Activated CD8-positive, alpha-beta memory T cell treated with anti-CD3 and anti-CD28 coated beads for 1 hour (primary cell): ENCODE results near the gene CCSER1.
"Not testable (repeated sequence)": the region's sequence is repeated elsewhere in the genome, so short reads cannot be mapped to it uniquely, and the experiment has no call there.

Experiments
- DNase-seq, 2 donors: peaks; one replicate each; pipeline ENCODE4 v3.0.0-alpha.2; 2020; ENCODE audit warnings: low read depth in 1 of 2; ENCODE audit errors: extremely low read depth in 1 of 2

CCSER1 gene

DNA sequence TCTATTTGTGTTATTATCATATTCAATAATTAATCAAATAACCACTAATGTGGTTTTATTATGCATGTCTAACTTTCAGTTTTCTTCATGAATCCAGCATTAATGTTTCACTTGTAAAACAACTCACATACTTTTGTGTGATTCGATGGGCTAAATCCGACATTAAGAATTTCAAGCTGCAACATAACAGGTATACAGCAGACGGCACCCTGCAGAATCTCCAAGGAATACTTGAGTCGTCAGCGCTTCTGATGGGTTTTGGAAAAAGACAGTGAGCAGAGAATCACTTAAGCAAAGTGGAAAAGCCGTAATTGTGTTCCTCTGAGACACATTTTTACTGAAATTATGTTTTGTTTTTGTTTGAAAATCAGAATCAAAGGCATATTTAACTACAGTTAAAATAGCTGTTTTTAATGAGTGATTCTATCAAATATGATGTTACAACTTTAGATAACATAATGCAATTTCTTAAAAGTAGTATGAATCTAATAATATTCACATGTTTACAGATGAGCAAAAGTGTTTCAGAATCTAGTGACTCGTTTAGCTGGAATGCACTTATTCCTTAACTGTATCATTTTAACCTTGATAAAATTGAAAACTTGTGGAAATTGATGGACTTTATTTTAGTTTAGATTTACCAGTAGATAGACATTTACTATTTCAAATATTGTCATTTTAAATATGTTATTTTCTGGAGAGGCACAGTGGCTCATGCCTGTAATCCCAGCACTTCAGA is 514.8 kb downstream of the CCSER1 start:
- no peak for DNase-seq

DNA sequence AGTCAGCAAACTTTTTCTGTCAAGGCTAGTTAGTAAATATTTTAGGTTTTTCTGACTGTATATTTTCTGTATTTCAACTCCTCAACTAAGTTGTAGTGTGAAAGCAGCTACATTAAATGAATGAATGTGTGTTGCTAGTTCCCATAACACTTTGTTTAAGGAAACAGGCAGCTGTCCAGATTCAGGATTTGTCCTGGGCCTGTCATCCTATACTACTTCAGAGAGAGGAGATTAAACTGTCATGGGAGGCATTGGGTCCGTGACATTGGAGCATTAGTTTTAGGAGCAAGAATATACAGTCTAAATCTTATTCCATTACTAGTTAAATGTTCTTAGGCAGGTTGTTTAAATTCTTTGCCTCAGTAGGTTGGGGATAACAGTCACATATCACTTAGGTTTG is 516.0 kb downstream of the CCSER1 start:
- DNase-seq = no peak

DNA sequence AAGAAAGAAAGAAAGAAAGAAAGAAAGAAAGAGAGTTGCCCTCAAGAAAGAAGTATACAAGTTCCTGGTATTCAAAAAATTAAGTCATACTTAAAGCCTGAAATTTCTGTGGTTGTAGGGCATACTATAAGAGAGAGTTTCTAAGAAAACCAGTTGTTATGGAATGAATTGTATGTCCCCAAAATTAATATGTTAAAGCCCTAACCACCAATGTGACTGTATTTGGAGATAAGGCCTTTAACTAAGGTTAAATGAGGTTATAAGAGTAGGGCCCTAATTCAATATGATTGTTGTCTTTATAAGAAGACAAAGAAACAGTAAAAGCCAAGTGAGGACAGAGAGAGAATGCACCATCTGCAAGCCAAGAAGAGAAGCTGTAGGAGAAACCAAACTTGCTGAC is 521.1 kb downstream of the CCSER1 start:
- no peak for DNase-seq

DNA sequence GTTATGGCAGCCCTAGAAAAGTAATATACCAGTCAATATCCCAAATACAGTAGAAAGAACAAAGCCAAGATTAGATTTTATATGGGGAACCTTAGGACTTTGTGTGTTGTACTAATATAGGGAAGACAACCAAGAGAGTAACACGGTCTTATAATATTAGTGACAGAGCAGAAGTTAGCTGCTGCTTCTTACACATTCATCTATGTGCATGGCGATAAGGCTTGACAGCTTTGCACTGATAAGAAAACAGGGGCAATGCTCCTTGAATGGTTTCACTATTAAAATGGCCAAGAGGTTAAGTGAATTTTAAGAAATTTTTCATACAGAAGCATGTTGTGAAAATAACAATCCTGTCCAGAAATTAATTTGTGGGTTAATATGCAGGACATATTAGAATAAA is 521.6 kb downstream of the CCSER1 start:
- DNase-seq = no peak

DNA sequence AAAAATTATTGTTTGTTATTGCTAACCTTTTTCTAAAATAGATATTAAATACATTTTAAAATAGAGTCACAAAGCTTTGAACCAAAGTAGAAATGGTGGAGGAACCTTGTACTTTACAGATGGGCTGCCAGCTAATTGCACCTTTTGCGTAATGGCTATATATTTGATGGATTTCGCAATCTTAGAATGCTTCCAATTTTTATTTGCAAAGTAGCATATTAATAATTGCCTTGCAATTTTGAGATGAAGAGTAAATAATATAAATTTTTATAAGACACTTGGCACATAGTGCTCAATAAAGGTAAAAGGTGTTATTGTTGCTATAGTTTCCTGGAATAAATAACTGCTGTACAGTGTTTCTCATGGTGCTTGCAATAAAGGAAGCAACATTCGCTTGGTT is 533.5 kb downstream of the CCSER1 start:
- DNase-seq = no peak

DNA sequence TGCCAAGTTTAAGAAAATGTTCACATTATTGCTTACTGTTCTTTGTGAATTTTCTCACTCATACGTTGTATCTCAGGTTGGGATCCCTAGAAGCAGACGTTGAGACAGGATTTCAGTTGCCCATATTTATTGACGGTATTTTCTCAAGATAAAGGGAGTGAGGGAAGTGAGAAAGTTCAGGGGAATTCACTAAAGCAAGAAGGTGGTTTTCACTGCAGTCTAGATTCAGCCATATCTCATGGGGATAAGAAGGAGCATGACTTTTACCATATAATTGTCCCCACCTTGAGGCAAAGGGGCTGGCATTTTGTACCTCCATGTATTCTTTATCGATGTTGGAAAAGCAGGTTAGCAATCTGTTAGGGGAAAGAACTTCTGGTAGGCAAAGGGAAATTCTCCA is 543.0 kb downstream of the CCSER1 start:
- no peak for DNase-seq

DNA sequence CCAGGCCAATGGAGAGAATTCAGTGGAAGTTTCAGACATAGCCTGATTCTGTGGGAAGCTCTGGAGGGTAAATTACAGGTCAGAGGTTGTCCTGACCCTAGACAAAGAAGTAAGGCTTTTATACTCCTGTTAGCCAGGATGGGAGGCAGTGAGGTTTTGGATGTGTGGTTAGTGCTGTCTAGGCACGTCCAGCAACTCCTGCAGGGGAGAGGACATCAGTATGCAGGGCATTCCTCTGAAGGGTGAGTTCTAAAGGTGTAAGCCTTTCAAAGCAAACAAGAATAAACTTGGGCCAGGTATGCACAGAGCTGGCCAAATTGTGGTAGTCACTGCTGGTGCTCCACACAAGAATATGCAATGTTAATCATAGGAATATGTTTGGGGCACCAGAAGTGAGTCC is 562.5 kb downstream of the CCSER1 start:
- DNase-seq = no peak

DNA sequence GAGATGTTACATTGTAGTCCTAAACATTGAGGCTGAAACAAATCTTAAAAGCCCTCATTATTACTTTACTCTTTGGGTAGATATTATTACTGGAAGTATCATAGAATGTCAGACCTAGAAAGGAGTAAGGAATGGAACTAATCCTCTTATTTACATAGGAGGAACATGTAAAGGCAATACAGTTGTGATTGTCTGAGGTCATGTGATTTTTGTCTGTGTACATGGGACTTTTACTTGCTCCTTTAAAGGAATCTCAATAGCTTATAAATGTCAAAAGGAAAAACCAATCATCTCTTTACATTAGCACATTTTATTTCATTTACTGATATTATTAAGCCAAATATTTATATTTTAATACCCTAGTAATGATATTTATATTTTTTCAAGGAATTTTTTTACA is 568.2 kb downstream of the CCSER1 start:
- no peak for DNase-seq

DNA sequence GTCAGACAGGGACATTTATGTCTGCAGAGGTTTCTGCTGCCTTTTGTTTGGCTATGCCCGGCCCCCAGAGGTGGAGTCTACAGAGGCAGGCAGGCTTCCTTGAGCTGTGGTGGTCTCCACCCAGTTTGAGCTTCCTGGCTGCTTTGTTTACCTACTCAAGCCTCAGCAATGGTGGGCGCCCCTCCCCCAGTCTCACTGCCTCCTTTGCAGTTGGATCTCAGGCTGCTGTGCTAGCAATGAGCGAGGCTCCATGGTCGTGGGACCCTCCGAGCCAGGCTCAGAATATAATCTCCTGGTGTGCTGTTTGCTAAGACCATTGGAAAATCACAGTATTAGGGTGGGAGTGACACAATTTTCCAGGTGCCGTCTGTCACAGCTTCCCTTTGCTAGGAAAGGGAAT is 578.3 kb downstream of the CCSER1 start:
- not testable (repeated sequence) for DNase-seq

DNA sequence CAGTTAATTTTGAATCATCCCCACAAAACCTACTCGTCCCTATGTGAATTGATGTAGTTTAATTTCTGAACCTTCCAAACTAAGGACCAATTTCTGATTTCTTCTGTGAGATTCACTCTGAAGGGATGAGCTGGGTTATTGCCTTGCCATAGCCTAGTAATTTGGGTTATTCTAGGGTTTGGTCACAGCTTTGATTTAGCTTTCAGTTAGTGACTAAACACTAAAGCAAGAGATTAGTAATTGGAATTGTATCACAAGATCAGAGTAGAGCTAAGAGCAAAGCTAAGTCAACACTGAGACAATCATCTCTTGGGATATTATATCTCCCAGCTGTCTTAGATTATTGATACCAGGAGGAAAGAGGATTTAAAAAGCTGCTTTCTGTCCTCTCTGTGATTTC is 588.0 kb downstream of the CCSER1 start:
- no peak for DNase-seq

DNA sequence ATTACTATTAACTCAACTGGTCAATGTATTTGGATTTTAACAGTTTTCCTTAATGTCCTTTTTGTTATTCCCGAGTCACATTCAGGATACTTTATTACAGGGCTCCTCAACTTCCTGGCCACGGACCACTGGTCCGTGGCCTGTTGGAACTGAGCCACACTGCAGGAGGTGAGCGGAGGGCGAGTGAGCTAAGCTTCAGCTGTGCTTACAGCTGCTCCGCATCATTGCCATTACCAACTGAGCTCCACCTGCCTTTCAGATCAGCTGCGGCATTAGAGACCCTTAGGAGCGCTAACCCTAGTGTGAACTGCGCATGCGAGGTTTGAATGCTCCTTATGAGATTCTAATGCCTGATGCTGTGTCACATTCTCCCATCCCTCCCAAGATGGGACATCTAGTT is 591.7 kb downstream of the CCSER1 start:
- DNase-seq = no peak

DNA sequence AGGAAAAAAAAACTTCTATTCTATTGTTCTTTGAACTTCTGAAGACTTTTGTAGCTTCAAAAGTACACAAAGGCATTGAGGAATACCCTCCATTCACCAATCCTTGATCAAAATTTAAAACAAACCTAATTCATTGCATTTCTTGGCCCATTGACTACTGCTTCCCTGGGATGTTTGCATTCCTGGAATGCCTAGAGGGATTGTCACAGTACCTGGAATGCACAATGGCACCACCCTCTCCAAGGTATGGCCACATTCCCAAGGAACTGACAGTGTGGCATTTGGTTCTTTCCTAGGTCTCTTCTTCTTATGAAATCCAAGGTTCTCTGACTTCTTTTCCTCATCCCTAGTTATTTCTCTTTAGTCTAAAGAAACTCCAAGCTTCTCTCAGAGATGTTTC is 600.7 kb downstream of the CCSER1 start:
- no peak for DNase-seq

DNA sequence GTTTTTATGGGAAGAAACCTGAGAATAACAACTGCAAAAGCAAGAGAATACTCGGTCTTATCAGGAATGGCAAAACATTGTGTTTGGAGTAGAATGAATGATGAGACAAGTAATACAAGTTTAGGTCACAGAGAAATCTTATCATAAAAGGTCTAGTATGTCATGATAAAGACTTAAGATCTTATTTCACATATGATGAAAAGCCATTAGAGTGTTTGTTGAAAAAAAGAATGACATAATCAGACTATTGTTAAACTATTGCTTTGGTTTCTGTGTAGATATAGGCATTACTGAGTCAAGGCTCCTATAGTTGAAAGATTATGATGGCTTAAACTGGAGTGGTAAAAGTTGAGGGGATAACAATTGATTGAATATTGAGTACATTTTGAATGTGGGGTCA is 603.6 kb downstream of the CCSER1 start:
- no peak for DNase-seq

DNA sequence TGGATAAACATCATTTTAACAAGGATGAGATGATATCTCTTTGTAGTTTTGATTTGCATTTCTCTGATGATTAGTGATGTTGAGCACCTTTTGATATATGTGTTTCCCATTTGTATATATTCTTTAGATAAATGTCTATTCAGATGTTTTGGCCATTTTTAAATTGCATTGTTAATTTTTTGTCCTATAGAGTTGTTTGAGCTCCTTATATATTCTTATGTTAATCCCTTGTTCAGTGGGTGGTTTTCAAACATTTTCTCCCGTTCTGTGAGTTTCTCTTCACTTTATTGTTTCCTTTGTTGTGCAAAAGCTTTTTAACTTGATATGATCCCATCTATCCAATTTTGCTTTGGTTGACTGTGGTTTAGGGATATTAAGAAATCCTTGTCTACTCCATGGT is 606.0 kb downstream of the CCSER1 start:
- DNase-seq = no peak

DNA sequence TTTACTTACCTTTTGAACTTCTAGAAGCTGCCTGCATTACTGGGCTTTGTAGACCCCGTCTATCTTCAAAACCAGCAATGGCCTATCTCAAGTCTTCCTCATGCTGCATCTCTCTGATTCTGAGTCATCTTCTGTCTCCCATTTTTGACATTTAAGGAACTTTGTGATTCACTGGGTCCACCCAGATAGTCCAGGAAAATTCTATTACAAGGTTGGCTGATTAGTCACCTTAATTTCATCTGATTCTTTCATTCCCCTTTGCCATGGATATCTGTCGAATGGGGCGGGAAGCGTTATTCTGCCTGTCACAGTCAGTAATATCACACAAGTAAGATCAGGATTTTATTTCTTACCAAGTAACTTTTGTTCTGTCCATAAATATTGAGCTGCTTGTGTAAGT is 618.0 kb downstream of the CCSER1 start:
- DNase-seq = no peak

DNA sequence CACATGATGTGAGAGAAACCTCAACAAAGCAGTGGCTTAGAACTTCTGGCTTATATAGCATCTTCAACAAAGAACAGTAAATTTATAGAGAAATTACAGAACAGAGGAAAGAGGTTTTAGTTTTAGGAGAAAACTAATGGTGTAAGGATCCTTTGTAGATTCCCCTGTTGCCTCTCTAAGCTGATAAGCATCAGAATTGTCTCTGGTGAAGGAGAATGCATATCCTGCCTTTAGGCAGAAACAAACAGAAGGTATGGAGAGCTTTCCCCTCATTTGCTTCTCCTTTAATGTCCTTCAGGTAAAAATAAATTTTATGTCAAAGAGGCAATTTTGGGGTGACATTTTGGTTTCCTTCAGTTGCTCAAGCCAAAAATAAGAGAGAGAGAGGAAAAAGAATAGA is 625.9 kb downstream of the CCSER1 start:
- no peak for DNase-seq

DNA sequence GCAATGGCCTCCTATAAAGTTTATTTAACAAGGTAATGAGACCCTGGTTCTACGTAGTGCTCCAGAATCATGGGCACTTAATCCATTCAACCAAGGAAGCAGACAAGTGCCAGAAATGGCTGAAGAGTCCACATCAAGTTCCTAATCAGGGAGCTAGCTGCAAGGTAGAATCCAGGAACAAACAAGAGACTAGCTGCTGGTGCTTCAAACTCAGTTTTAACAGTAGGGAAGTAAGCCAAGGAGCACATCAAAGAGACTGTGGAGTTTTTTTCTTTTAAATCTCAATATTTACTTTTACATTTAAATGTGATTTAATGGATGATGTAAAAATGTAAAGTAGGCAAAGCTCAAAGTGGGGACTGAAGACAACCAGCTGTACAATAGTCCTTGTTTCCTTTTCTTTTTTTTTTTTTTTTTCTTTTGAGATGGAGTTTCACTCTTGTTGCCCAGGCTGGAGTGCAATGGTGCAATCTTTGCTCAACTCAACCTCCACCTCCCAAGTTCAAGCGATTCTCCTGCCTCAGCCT is 630.4 kb downstream of the CCSER1 start:
- no peak for DNase-seq

DNA sequence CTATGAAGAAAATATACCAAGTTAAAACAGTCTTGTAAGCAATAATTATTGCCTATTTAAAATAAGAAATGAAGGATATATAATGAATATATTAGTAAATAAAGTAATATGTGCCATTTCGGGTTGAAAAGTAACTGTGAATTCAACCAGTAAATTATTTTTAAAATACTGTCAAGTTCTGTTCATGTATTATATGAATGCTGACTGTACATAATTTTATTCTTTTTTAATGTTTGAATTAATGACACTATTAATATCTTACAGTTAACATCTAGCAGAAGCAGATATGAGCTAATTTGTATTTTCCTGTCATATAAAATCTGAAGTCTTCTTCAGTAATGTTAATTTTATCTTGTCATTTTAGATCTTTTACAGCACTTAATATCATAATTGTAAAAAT is 632.9 kb downstream of the CCSER1 start:
- no peak for DNase-seq

DNA sequence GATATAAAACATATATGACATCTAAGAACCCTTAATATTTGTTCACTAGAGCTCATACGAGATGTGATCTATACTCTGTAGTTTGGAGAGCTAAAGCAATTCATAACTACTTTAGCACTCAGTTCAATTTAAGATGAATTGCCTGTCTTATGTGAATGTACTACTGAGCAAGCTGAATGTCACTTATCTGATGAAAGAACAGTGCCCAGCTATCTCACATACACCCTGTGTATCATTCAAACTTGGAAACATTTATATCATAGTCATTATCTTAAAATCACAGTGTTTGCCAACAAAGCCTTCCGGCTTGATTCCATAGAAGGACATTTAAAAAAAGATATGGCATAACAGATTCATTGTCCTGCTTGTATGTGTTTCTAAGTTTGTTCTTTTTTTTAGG is 639.6 kb downstream of the CCSER1 start:
- DNase-seq = no peak

DNA sequence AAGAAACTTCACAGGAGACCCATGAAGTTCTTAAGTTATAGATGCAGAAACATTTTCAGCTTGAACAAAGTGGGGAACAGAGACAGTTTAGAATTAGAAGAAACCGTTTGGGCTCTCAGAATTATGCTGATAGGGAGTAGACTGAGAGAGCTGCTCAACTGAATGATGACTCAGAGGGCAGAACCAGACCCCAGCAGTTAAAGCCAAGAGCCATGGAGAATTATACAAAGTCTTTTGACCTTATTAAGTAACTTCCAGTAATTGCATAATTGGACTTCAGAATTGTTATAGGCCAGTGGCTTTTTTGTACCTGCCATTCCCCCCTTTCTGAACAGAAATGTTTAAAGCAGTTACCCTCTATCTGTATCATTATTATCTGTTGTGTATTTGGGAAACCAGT is 642.1 kb downstream of the CCSER1 start:
- DNase-seq = no peak

DNA sequence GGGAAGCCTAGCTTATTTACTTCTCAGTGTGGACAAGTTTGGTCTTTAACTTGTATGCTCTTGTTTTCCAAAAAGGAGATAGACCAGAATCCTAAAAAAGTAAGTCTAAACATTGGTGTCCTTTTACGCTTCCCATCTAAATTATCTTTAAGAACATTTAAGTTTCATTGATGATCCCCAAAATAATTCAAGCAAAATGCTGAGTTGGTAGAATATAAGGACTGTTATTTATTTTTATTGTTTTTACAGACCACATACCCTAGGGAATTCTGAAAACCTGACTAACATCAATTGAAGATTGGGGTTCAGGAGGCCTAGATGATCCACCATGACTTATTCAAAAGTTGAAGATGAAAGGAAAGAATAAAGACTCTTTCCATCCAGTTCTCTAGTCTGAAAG is 653.0 kb downstream of the CCSER1 start:
- DNase-seq = no peak

DNA sequence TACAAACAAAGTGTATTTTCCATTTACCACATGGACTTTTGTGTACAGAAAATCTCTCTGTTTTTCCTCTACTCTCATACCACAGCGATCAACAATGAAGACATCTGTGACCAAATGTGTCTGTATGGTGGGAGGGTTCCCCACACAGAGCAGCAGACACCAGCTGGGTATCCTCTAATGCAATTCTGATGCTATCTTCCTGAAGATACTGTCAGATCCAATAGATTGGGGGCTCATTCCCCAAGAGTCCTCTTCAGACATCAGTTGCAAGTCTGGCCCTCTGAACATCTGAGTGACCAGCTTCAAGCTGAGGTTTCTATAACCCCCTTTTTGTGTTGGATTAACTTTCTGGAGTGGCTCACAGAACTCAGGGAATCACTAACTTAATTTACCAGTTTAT is 659.4 kb downstream of the CCSER1 start:
- no peak for DNase-seq

DNA sequence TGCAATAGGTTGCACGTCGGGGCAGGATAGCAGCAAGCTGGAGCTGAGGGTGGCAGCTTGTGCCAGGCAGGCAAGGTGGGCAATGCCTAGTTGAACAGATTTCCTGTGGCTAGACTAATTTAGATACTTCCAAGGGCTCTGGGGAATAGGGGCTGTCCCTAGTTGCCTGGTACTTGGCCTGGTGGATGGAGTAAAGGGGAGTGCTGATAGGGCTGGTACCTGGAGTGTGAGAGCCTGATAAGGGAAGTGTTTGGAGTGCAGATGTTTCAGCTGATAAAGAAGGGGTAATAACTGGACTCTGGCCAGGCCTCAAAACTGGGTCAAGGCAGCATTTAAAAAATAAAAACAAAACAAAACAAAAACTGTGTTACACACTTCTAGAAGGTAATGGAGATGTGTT is 665.5 kb downstream of the CCSER1 start:
- DNase-seq = no peak
